GM19372 (cell line): Measurements from ENCODE around the gene GPR50.

Experiments used
- ATAC-seq: cut with Tn5 transposase; IDR thresholded peaks from one replicate; pipeline ENCODE4 v1.9.1; 2021; ENCODE audit warnings: mild to moderate bottlenecking, low read depth, moderate library complexity; ENCODE audit not compliant: unreplicated experiment

GPR50 gene

DNA sequence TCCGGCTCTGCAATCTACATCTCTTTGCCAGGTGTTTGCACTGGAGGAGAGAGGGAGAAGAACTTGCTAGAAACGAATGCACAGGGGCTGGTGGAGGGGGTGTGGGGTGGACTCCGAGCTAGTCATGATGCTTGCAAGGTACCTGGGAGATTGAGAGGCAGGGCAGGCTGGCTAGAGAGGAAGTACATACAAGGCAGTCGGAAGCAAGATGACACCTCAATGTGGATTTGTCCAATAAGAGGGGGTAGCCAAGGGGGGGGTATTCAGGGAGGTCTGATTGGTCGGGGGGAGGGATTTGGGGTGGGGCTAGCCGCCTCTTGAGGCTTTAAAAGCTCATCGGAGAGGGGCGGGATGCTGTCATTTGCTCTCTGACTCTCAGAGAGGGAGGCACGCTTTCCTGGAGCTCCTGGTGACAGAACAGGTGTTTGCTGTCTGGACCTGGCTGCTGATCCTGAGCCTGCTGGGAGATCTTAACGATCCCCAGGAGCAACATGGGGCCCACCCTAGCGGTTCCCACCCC, at the start of gene GPR50:
Gene GPR50, plus strand, starts transcription at position 354 of the 520 bp plus-strand sequence. Its CDS starts 138 bp downstream, at position 492.
- no peak for ATAC-seq

DNA sequence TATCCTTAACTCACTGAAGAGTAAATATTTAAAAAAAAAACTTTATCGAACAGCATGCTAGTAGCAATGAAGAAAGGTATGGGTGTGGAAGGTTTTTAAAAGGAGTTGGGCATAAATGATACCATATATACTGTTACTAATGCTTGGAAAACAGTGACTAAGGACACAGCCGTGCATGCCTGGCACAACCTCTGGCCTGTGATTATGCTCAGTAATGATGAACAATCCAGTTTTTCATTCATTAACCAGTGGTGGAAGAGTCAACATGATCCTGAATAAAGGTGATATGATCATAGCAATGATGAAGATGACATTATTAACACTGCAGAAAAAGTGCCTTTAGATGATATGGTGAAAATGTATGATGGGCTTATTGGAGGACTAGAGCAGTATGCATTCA, 43.9 kb upstream of the GPR50 start:
- ATAC-seq: no peak

DNA sequence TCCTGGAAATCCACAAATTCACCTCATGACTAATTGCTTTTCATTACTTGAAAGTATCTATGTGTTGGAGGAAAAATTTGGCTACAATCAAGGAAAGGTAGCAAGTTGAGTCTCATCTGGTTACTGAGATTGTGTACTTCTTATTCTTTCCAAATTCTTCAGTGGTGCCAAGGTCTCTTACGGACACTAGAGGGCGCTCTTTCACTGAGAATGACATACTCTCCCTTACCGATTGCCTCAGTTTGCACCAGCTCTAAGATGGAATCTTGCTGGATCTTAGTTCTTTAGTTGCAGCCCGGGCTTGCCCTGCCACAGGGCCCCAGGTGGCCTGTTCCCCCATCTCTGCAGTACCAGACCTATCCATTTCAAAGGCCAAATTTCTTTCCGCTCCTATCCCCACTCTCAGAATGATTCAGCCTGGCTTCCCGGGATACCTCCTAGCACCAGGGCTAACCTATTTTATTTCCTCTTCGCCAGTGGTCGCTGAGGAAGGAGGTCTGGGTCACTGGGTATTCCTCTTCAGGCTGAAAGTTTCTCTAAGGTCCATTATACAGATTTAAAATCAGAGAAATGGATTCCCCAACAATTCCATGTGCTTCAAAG, 24.6 kb upstream of the GPR50 start:
- ATAC-seq: no peak

DNA sequence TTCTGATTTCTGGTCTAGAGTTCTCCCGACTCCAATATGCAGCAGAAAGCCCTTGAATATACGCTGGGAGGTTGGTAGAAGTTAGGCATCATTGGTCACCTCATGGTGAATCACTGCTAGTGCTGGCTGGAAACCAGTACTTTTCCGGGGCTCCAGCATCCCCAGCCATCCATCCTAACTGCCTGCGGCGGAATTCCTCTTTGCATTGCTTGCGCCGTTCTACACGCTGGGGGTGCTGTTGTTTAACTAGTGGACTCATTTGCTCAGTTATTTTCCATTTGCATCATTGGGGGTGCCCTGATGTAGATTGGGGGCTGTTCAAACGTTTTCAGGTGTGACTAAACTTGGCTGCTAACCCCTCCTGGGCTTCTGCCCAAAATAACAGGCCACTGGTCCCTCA, 23.3 kb upstream of the GPR50 start:
- no peak for ATAC-seq

DNA sequence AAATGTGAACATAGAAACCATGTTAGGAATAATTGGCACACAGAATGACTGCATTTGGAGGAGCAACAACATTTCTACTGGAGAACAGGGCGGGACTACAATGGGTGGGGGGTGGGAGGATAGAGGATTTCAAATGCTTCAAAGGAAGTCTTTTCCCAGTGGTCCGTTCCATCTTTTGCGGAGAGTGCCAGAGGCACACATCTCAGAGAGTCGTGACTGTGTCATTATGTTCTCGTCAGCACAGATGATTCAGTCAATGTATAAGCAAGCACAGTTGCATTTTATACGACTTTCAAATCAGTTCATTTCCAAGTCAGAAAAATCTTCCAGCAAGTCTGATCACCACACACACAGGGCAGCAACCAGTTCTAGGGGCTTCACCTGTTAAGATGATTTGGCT, 22.7 kb upstream of the GPR50 start:
- no peak for ATAC-seq

DNA sequence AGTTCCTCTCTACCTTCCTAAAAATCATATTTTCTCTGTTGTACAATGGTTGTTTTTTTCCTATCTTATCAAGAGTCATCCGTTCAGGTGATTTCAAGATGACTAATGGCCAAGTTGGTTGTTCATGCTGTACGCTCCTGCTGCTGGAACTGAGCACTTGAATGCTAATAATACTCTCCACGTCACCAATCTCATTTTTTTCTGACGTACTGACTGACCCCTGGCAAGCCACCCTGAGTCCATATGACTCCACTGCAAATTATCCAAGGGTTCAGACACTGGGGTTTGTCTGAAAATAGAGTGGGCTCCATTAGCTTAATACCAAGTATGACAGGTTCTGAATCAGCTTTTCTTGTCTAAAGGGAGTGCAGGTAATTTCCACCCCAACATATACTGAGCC, 21.1 kb upstream of the GPR50 start:
- no peak for ATAC-seq

DNA sequence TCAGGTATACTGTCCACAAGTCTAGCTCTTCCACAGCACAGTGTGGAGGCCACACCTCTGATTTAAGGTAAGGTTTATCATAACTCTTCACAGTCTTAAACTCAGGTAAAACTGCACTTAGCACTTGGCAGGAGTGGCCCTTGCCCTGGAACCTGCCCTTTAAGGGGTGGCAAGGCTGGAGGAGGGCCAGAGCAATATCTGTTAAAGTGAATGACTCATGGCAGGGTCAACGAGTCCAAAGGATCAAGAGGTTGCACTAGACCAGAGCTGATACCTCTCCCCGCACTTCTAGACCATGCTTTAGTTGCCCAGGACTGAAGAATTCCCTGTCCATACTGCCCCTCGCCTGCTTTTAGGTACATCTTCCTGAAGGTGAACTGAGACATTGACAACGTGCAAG, 14.7 kb upstream of the GPR50 start:
- no peak for ATAC-seq

DNA sequence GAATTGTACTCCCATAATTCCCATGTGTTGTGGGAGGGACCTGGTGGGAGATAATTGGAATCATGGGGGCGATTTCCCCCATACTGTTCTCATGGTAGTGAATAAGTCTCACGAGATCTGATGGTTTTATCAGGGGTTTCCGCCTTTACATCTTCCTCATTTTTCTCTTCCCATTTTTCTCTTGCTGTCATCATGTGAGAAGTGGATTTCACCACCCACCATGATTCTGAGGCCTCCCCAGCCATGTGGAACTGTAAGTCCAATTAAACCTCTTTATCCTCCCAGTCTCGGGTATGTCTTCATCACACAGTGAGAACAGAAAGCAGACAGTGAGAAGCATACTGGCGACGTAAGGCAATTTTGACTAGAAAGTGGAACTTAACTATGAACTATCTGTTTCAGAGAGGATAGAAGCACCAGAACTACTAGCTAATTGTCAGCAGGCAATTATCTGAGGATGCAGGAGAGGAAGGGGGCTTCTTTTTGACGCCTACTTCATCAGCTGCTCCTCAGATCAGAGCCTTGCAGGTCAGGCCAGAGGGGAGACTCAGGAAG, 8.5 kb upstream of the GPR50 start:
- no peak for ATAC-seq

DNA sequence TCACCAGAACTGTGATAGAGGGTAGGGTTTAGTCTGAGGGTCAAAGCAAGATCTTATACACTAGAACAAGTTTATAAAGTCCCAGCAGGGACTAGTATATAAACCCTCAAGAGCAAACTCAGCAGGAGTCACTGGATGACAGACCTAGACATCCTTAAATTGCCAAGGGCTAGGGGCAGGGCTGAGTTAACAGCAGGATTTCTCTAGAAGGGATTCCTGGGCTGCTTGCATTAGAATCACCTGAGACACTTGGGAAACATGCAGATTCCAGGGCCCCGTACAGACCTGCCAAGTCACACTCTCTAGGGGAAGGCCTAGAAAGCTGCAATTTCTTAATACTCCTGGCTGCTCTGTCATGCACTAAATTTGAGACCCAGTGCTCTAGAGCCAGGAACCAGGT, 6.6 kb upstream of the GPR50 start:
- no peak for ATAC-seq

DNA sequence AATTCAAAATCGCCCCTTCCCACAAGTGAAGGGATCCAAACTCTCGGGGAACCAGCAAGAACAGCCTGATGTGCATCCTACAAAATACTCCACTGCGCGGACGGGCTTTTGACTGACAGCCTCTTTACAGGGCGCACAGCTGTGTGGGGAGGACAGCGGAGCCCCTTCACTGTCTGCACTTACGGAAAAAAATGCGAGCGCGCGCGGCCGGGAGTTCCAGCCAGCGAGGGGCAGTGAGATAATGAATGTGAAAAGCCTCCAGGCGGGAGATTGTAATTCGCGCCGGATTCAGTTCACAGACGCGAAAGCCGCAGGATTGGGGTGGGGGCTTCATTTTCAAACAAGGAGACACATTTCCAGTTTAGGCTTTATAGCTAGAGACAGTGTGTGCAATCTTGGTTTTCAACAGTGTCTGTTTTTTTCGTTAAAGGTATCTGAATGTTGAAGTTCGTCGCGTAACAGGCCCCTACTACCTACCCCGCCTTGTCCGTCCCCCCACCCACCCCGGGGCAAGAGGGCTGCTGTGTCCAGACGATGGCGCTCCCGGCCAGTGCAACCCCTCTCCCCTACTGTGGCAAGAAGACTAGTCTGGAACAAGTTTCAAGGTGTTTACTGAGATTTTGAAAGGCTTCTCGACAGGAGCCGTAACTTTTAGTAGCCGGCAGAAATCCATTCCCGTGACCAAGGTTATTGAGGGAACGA, 1.7 kb upstream of the GPR50 start:
- no peak for ATAC-seq

DNA sequence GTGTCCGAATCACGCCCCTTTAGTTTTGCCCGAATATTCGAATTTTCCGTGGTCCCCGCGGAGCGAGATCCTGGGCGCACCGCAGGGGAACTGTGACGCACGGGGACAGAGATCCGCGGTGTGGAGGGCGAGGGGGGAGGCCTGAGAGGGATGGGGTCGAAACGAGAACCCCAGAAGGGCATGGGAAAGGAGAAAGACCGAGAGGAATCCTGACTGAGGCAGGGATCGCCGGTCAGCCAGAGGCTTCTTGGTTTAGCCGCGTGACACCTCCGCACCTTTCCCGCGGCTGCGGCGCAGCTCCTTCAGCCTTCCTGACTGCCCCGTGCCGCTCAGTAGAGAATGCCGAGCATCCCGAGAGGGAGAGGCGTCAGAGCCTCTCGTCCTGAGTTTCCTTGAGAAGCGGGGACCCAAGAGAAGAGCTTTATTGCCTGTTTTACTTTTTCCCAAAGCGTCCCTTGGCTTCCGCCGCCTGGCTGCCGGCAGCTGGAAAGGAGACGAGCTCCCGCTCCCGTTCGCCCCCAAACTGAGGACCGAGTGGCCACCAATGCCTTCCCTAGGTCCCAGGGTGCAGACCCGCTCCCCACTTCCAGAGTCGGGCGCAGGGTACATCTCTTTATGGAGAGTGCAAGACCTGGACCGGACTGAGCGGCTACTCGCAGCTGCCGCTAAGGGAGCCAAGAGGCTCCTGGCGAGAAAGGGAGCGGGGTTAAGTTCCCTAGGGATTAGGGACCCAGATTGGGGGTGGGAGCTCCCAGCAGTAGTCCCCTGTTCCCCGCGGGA, 911 bp upstream of the GPR50 start:
- ATAC-seq: no peak

DNA sequence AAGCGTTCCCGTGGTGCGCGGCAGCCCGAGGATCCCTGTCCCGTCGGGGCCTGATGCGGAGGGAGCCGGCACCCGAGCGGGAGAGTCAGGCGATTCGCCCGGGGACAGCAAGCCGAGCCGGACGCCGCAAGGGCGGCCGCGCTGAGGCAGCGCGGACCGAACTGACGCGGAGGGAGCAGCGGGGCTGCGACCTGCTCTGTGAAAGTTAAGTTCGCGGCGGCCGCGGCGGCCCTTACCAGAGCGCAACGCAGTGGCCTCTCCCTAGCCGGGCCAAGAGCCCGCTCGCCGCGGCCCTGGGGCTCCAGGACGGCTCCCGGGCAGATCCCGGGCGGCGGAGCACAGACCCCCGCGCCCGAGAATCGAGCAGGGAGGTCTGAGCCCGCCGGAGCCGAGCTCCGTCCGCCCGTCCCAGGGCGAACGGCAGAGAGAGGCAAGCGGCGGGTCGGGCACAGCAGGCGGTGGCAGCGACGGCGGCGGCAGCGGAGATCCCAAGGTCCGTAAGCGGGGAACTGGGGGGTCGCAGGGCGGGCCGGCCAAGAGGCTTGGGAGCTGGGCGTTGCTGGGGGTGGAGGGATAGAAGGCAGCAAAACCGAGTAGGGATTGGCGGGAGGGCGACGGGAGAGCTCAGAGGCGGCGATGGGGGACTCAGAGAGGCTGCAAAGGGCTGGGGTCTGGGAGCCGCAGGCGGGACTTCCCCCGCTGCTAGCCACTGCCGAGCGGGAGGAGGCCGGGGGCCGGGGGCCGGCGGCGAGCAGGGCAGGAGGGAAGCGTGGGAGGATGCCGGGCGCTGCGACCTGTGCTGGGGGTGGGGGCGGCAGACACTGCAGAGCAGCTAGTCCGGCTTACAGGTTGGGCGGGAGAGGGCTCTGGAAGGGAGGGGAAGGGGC, 1.0 kb downstream of the GPR50 start:
- ATAC-seq: no peak

DNA sequence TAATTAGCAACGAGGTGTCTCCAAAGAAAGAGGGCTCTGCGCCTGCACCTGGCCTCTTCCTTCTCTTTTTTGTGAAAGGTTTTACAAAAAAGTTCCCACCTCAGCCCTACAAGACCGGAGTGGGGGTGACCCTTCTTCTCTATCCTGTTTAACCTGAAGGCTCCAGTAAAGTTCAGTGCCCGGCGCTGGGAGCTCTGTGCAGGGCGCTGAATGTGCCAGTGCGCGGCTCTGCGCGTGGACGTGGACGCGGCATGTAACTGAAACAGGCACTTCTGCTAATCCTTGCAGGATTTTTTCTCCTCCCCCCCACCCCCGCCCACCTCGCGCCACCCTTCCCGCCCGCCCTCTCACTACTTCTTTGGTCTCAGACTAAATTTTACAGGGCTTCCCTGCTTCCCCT, 2.4 kb downstream of the GPR50 start:
- ATAC-seq: no peak

DNA sequence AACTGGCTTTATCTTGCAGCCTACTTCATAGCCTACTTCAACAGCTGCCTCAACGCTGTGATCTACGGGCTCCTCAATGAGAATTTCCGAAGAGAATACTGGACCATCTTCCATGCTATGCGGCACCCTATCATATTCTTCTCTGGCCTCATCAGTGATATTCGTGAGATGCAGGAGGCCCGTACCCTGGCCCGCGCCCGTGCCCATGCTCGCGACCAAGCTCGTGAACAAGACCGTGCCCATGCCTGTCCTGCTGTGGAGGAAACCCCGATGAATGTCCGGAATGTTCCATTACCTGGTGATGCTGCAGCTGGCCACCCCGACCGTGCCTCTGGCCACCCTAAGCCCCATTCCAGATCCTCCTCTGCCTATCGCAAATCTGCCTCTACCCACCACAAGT, 4.0 kb downstream of the GPR50 start:
- no peak for ATAC-seq

DNA sequence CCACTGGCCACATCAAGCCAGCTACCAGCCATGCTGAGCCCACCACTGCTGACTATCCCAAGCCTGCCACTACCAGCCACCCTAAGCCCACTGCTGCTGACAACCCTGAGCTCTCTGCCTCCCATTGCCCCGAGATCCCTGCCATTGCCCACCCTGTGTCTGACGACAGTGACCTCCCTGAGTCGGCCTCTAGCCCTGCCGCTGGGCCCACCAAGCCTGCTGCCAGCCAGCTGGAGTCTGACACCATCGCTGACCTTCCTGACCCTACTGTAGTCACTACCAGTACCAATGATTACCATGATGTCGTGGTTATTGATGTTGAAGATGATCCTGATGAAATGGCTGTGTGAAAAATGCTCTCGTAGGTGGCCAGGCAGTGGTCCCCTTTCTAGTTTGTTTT, 4.7 kb downstream of the GPR50 start:
- no peak for ATAC-seq

DNA sequence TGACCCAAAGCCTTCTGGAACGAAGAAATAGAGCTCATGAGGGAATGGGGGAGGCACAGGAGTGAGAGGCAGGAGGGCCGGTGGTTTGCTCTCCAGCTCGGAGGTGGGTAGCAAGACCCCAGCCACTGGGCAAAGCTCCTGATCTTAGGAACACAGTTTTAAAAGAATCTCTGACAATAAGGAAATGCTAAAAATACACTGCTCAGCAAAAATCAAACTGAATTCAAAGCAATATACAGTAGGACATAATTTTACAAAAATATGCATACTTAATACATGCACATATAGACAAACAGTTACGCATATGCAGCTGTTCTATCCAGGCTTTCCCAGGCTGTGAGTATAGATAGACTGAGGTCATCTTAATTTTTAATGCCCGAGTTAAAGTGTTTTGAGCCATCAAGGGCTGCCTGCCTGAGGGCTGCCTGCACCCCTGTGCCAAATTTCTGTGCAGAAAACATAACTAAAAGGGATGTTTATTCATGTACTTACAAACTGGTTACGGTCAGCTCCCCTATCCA, 6.9 kb downstream of the GPR50 start:
- no peak for ATAC-seq

DNA sequence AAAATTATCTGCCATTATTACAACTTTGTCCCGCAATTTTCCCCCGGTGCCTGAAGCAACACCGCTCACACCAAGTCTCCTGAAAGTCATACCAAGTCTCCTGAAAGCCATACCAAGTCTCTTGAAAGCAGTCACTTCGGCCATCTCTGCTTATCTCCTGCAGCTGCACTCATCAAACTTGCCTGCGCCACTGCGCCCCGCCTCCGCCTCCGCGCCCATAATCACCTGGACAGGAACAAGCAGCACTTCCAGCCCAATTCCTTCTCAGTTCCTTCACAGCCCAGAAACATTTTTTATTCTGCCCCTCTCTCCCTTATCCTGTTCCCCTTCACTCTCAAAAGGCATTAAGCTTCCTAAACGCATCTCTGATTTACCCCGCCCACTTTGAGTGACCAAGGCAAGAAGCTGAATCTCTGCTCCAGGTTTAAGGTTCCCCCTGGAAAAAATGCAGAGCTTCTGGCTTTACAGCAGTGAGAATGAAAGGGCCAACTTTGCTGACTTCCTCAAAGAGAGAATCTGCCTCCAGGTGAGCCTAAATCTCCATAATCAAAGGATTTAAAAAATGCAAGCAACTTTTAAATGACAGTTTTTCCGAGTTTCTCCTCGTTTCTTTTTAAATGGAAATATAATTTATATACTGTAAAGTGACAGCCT, 7.7 kb downstream of the GPR50 start:
- ATAC-seq: no peak

DNA sequence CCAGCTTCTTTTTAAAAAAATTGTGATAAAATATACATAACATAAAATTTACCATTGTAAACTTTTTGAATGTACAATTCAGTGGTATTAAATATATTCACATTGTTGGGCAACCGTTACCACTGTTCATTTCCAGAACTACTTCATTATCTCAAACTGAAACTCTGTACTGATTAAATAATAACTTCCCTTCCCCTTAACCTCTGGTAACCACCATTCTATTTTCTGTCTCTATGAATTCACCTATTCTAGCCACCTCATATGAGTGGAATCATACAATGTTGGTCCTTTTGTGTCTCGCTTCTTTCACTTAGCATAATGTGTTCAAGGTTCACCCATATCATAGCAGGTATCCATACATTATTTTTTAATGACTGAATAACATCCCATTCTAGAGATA, 8.3 kb downstream of the GPR50 start:
- no peak for ATAC-seq

DNA sequence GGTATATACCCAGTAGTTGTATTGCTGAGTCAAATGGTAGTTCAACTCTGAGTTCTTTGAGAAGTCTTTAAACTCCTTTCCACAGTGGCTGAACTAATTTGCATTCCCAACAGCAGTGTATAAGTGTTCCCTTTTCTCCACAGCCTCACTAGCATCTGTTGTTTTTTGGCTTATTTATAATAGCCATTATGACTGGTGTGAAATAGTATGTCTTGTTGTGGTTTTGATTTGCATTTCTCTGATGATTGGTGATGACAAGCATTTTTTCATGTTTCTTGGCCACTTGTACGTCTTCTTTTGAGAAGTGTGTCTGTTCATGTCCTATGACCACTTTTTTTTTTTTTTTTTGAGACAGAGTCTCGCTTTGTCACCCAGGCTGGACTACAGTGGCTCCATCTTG, 30.5 kb downstream of the GPR50 start:
- ATAC-seq: no peak

DNA sequence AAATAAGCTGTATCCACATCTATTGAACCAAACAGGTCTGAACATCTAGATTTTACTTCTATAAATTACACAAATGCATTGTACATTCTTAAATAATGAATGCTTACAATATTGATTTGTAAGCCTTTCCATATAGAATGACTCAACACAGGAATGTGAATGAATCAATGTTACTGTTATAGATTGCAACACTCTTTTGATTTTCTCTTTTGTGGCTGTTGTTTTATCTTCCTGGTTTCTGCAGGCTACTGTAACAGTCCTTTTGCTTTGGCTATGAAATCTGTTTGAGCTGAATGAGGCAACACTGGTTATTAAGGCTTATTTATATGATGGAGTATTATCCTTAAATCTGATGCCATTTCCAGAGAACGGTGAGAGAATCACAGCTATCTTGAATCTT, 49.5 kb downstream of the GPR50 start:
- no peak for ATAC-seq
